ENCODE data around the gene GALNS. TPM values are rescaled to one million over a fixed set of nuclear protein-coding genes. Genes with fewer than 3 reads are reported as not detected.

Gene GALNS
- total RNA-seq, 1 donor from 2014 or later = 61.4 TPM

DNA sequence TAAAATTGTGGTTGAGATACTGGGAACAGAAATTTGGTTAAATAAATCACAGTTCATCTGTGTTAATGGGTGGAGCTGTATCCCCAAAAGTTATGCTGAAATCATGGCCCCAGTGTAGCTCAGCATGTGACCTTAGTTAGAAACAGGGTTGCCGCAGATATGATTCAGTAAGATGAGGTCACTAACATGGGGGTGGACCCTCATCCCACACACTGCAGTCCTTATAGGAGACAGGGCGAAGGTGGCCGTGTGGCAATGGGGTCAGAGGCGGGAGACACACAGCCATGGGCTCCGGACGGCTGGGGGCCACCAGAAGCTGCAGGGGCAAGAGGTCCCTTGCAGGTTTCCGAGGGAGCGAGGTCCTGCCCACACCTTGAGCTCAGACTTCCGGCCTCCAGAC is 10.7 kb downstream of the GALNS start:
- no peaks in the 10 kb centered on the region for H3K27me3 ChIP-seq
- intact Hi-C loops (cut with DNase I) = no loop called here
- H3K4me3 ChIP-seq = no peak overlapping the region
- H3K4me1 ChIP-seq = no peaks in the 10 kb centered on the region
- no peaks in the 10 kb centered on the region for H3K9me3 ChIP-seq
- H3K27ac ChIP-seq = no peak overlapping the region
- no peaks in the 10 kb centered on the region for H3K36me3 ChIP-seq
- DNase-seq (ENCODE audit: extremely low spot score in 2 of 2) = no peak
- TF ChIP-seq, protein P1, sequence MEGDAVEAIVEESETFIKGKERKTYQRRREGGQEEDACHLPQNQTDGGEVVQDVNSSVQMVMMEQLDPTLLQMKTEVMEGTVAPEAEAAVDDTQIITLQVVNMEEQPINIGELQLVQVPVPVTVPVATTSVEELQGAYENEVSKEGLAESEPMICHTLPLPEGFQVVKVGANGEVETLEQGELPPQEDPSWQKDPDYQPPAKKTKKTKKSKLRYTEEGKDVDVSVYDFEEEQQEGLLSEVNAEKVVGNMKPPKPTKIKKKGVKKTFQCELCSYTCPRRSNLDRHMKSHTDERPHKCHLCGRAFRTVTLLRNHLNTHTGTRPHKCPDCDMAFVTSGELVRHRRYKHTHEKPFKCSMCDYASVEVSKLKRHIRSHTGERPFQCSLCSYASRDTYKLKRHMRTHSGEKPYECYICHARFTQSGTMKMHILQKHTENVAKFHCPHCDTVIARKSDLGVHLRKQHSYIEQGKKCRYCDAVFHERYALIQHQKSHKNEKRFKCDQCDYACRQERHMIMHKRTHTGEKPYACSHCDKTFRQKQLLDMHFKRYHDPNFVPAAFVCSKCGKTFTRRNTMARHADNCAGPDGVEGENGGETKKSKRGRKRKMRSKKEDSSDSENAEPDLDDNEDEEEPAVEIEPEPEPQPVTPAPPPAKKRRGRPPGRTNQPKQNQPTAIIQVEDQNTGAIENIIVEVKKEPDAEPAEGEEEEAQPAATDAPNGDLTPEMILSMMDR (IDR thresholded peaks at IDR 0.05) = no peak
- no peak for TF ChIP-seq POLR2AphosphoS5 (IDR thresholded peaks at IDR 0.05; ENCODE audit: insufficient read depth in 1 of 2, low read depth in 1 of 2)
- TF ChIP-seq POLR2A (IDR thresholded peaks at IDR 0.05) = no peak

DNA sequence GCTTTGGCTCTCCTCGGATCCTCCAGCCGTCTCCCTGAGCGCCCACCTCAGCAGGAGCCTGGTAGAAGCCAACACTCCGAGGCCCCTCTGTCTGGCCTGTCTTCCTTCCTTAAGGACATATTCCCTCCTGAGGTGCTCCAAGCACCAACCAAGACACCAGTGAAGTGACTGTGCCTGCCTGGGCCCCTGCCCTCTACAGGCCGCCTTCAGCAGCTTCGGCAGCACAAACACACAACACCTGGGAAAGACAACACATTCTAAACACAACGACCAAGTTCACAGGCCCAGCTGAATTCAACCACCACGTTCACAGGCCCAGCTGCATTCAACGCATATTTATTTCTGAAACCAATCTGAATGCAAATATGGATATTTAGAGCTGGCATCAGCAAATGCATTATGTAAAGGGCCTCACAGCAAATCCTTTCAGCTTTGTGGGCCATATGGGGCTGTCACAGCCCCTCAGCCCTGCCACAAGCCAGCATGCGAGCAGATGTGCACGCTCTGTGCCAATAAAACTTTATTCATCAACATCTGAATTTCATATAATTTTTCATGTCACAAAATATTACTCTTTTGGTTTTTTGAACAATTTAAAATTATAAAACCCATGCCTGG is 12.2 kb downstream of the GALNS start:
- DNase-seq (ENCODE audit: extremely low spot score in 2 of 2) = no peak
- intact Hi-C loops (cut with DNase I) = no loop called here
- TF ChIP-seq POLR2AphosphoS5 (IDR thresholded peaks at IDR 0.05; ENCODE audit: insufficient read depth in 1 of 2, low read depth in 1 of 2) (no peak), POLR2A (IDR thresholded peaks at IDR 0.05) (no peak)
- TF ChIP-seq, protein P1 (IDR thresholded peaks at IDR 0.05) = no peak
- Histone ChIP-seq H3K27me3 (no peaks in the 10 kb centered on the region), H3K9me3 (no peaks in the 10 kb centered on the region), H3K36me3 (peaks cover 0 to 14% of the 10 kb centered on the region in 2 donors), H3K27ac (no peak overlapping the region), H3K4me3 (no peak overlapping the region), H3K4me1 (no peaks in the 10 kb centered on the region)

DNA sequence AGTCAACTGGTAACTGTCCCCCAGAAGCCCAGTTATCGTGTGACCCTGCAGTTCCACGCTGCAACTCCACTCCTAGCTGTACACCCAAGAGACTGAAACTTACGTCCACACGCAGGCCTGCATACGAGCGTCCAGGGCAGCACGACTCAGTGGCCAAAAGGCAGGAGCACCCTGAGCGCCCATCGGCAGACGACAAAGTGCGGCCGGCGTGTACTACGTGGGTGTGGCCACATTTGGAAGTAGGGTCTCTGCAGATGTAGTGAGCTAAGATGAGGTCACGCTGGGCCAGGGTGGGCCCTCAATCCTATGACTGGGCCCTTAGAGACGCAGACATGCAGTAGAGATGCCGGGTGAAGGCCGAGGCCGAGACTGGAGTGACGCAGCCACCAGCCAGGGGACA is 13.5 kb downstream of the GALNS start:
- Histone ChIP-seq H3K27ac (no peak overlapping the region), H3K4me3 (no peak overlapping the region), H3K36me3 (peaks cover 0 to 23% of the 10 kb centered on the region in 2 donors), H3K9me3 (no peaks in the 10 kb centered on the region), H3K4me1 (no peaks in the 10 kb centered on the region), H3K27me3 (no peaks in the 10 kb centered on the region)
- intact Hi-C loops (cut with DNase I) = no loop called here
- TF ChIP-seq POLR2AphosphoS5 (IDR thresholded peaks at IDR 0.05; ENCODE audit: insufficient read depth in 1 of 2, low read depth in 1 of 2) (no peak), POLR2A (IDR thresholded peaks at IDR 0.05) (no peak)
- TF ChIP-seq, protein P1 (IDR thresholded peaks at IDR 0.05) = no peak
- DNase-seq (ENCODE audit: extremely low spot score in 2 of 2) = no peak

DNA sequence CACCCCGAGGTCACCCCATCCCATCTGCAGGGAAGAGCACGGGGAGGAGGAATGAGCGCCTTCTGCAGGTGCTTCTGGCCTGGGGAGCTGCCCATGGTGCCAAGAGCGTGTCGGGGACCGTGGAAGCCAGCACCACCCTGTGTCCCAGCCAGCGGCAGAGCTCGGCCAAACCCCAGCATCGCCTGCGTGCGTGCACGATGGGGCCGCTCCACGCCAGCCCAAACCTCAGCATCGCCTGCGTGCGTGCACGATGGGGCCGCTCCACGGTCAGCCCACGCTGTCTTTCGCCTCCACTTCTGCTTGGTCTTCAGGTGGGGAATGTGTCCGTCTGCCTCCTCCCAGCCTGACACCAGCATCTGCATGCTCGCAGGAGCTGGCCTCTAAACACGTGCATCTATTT is 13.9 kb downstream of the GALNS start:
- no peak overlapping the region for H3K27ac ChIP-seq
- DNase-seq (ENCODE audit: extremely low spot score in 2 of 2) = no peak
- TF ChIP-seq, protein P1 (IDR thresholded peaks at IDR 0.05) = no peak
- no peak for TF ChIP-seq POLR2A (IDR thresholded peaks at IDR 0.05)
- TF ChIP-seq POLR2AphosphoS5 (IDR thresholded peaks at IDR 0.05; ENCODE audit: insufficient read depth in 1 of 2, low read depth in 1 of 2) = no peak
- peaks cover 0 to 24% of the 10 kb centered on the region in 2 donors for H3K36me3 ChIP-seq
- H3K9me3 ChIP-seq = no peaks in the 10 kb centered on the region
- H3K4me3 ChIP-seq = no peak overlapping the region
- no peaks in the 10 kb centered on the region for H3K4me1 ChIP-seq
- no peaks in the 10 kb centered on the region for H3K27me3 ChIP-seq
- intact Hi-C loops (cut with DNase I) = no loop called here

DNA sequence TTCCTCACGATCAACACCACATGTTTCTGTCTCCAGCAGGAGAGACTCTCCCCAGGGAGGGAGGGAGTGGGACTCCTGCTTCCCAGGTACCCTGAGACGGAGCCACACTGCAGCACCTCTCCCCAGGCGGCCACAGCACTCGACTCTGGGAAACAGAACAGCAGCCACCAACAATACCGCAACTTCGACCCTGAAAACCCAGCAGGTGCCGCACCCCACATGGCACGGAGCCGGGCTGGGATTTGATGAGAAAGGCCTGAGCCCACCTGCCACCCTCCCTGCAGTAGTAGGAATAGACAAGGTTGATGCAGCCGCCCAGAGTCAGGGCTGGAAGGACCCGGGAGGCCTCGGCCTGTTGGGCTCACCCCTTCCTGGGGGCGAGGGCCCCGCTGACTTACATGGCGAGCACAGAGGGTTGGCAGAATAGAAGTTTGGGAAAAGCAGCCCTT is 14.4 kb downstream of the GALNS start:
- TF ChIP-seq POLR2AphosphoS5 (IDR thresholded peaks at IDR 0.05; ENCODE audit: insufficient read depth in 1 of 2, low read depth in 1 of 2) (no peak), POLR2A (IDR thresholded peaks at IDR 0.05) (no peak)
- TF ChIP-seq, protein P1 (IDR thresholded peaks at IDR 0.05) = no peak
- intact Hi-C loops (cut with DNase I) = no loop called here
- H3K36me3 ChIP-seq = peaks cover 0 to 24% of the 10 kb centered on the region in 2 donors
- no peak overlapping the region for H3K27ac ChIP-seq
- no peaks in the 10 kb centered on the region for H3K4me1 ChIP-seq
- no peaks in the 10 kb centered on the region for H3K27me3 ChIP-seq
- no peaks in the 10 kb centered on the region for H3K9me3 ChIP-seq
- no peak overlapping the region for H3K4me3 ChIP-seq
- no peak for DNase-seq (ENCODE audit: extremely low spot score in 2 of 2)

Data from vagina (tissue), 2 donors.